ENCODE measurements around the gene PEAK3. TPM values are rescaled to one million over a fixed set of nuclear protein-coding genes. Genes with fewer than 3 reads are reported as not detected.
A peak's percentile ranks its signal among the peaks of the same experiment; 100 is the strongest.

The PEAK3 gene, protein sequence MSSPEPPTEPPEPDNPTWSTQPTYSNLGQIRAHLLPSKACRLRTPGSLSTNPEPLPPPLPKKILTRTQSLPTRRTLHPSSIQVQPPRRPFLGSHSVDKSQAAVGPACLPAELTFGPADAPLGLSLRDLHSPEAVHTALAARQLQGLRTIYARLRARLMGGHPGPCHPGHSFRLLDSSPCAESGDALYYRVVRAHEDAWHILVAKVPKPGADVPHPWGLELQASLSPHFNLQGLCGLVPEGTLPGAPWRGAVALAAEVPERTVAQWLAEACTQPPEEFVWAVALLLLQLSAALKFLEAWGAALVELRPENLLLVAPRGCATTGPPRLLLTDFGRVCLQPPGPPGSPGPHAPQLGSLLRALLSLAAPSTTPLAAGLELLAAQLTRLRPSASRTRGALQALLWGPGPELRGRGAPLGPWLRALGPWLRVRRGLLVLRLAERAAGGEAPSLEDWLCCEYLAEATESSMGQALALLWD
- total RNA-seq = 1 to 10 TPM; 1.2 to 5.8 (median 2.6) TPM

- no peaks in the 10 kb centered on the region for H3K36me3 ChIP-seq
- peaks cover 0 to 24% (median 3%) of the 10 kb centered on the region in 4 donors for H3K4me1 ChIP-seq
- DNase-seq = peak; percentile 75 to 94 (median 91)
- H3K27ac ChIP-seq = peak within 1 kb of the TSS; percentile 52 to 80 (median 58)
- TF ChIP-seq, protein P1, sequence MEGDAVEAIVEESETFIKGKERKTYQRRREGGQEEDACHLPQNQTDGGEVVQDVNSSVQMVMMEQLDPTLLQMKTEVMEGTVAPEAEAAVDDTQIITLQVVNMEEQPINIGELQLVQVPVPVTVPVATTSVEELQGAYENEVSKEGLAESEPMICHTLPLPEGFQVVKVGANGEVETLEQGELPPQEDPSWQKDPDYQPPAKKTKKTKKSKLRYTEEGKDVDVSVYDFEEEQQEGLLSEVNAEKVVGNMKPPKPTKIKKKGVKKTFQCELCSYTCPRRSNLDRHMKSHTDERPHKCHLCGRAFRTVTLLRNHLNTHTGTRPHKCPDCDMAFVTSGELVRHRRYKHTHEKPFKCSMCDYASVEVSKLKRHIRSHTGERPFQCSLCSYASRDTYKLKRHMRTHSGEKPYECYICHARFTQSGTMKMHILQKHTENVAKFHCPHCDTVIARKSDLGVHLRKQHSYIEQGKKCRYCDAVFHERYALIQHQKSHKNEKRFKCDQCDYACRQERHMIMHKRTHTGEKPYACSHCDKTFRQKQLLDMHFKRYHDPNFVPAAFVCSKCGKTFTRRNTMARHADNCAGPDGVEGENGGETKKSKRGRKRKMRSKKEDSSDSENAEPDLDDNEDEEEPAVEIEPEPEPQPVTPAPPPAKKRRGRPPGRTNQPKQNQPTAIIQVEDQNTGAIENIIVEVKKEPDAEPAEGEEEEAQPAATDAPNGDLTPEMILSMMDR (IDR thresholded peaks at IDR 0.05) = no peak
- no peak for TF ChIP-seq POLR2A (IDR thresholded peaks at IDR 0.05)
- no peaks in the 10 kb centered on the region for H3K9me3 ChIP-seq
- no peaks in the 10 kb centered on the region for H3K27me3 ChIP-seq
- peak within 1 kb of the TSS; percentile 19 to 49 (median 43) for H3K4me3 ChIP-seq
Measured at GRCh38 chr19:2282062-2282861, at the start of gene PEAK3. TSS of gene PEAK3 (minus strand) at chr19:2282175. CDS start at chr19:2280931, 1,244 bp downstream.

- peaks cover 0 to 15% (median 0%) of the 10 kb centered on the region in 3 donors for H3K36me3 ChIP-seq
- H3K27ac ChIP-seq = peak overlapping the region; percentile 88 to 98 (median 90)
- peak overlapping the region in 2 of 4 donors; percentile 43 to 87 for H3K4me3 ChIP-seq
- no peaks in the 10 kb centered on the region for H3K27me3 ChIP-seq
- peak in 2 of 3 donors; percentile 93 to 96 for DNase-seq
- H3K9me3 ChIP-seq = no peaks in the 10 kb centered on the region
- TF ChIP-seq POLR2A (IDR thresholded peaks at IDR 0.05) = peak; percentile 95 to 98
- TF ChIP-seq, protein P1 (IDR thresholded peaks at IDR 0.05) = no peak
- H3K4me1 ChIP-seq = peaks cover 0 to 70% (median 41%) of the 10 kb centered on the region in 4 donors
Measured at GRCh38 chr19:2330632-2331284, 48.8 kb upstream of the PEAK3 start.

GRCh38 chr19:2330255-2330631 is 48.3 kb upstream of the PEAK3 start:
- H3K4me3 ChIP-seq = peak overlapping the region in 2 of 4 donors; percentile 43 to 87

DNA sequence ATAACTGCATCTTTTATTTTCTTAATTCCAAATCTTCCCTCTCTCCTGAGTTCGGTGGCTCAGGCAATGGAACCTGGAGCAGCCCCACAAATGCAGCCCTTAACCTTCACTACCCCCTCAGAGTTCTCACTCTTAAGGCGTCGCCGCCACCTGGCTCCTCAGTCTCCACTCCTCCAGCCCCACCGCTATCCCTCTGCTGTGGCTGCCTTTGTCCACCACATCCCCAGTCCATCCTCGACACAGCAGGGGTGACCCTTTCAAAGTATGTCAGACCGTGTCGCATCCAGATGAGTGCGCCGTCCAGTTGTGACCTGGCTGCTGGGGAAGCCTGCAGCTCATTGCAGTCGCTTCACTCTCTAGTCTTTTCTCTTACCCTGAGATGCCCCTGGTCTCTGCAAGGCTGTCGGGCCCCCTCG is 47.5 kb upstream of the PEAK3 start:
- Histone ChIP-seq H3K27ac (peak overlapping the region in 3 of 4 donors; percentile 89 to 98 (median 92)), H3K36me3 (peaks cover 0 to 21% (median 0%) of the 10 kb centered on the region in 3 donors), H3K27me3 (no peaks in the 10 kb centered on the region), H3K4me1 (peaks cover 0 to 67% (median 48%) of the 10 kb centered on the region in 4 donors), H3K9me3 (no peaks in the 10 kb centered on the region), H3K4me3 (peak overlapping the region; percentile 75 to 99 (median 88))
- no peak for TF ChIP-seq POLR2A (IDR thresholded peaks at IDR 0.05)
- TF ChIP-seq, protein P1 (IDR thresholded peaks at IDR 0.05) = no peak
- peak in 1 of 3 donors; percentile 64 for DNase-seq

More at GRCh38 chr19:2330255-2330631, 48.3 kb upstream of the PEAK3 start:
- Histone ChIP-seq H3K36me3 (peaks cover 0 to 20% (median 0%) of the 10 kb centered on the region in 3 donors), H3K27me3 (no peaks in the 10 kb centered on the region), H3K4me1 (peaks cover 0 to 70% (median 45%) of the 10 kb centered on the region in 4 donors), H3K9me3 (no peaks in the 10 kb centered on the region), H3K27ac (peak overlapping the region; percentile 88 to 98 (median 90))
- DNase-seq = no peak
- TF ChIP-seq, protein P1 (IDR thresholded peaks at IDR 0.05) = no peak
- TF ChIP-seq POLR2A (IDR thresholded peaks at IDR 0.05) = no peak

GRCh38 chr19:2329149-2329478 is 47.1 kb upstream of the PEAK3 start:
- TF ChIP-seq, protein P1 (IDR thresholded peaks at IDR 0.05) = no peak
- TF ChIP-seq POLR2A (IDR thresholded peaks at IDR 0.05) = no peak
- peaks cover 0 to 22% (median 0%) of the 10 kb centered on the region in 3 donors for H3K36me3 ChIP-seq
- H3K27ac ChIP-seq = peak overlapping the region; percentile 79 to 98 (median 90)
- H3K27me3 ChIP-seq = no peaks in the 10 kb centered on the region
- H3K4me1 ChIP-seq = peaks cover 0 to 63% (median 50%) of the 10 kb centered on the region in 4 donors
- peak overlapping the region; percentile 75 to 99 (median 88) for H3K4me3 ChIP-seq
- H3K9me3 ChIP-seq = no peaks in the 10 kb centered on the region
- DNase-seq = no peak
